ENCODE results near the gene PCNX2. TPM values are rescaled to one million over a fixed set of nuclear protein-coding genes. Genes with fewer than 3 reads are reported as not detected.

PCNX2 gene
- total and polyA plus RNA-seq, 8 donors = 5.5 to 25.9 (median 8.7) TPM

GRCh38 chr1:233334092-233334491 lies 38.6 kb upstream of the PCNX2 start:
- TF ChIP-seq CTCF (IDR thresholded peaks at IDR 0.05) = no peak
- intact Hi-C loops (cut with DNase I) = no loop called here
- H3K4me3 ChIP-seq = no peak overlapping the region
- FAIRE-seq (no peak), DNase-seq (no peak), ATAC-seq (peak in 1 of 4 donors; percentile 11)
- H3K4me1 ChIP-seq = peaks cover 25 to 68% (median 38%) of the 10 kb centered on the region in 3 donors
- H3K36me3 ChIP-seq = no peaks in the 10 kb centered on the region
- 52 to 60% methylated on average over 7 of the region's 7 CpGs for WGBS, 2 donors
- H3K27me3 ChIP-seq = no peaks in the 10 kb centered on the region
- H3K9me3 ChIP-seq = no peaks in the 10 kb centered on the region
- no peak overlapping the region for H3K27ac ChIP-seq

DNA sequence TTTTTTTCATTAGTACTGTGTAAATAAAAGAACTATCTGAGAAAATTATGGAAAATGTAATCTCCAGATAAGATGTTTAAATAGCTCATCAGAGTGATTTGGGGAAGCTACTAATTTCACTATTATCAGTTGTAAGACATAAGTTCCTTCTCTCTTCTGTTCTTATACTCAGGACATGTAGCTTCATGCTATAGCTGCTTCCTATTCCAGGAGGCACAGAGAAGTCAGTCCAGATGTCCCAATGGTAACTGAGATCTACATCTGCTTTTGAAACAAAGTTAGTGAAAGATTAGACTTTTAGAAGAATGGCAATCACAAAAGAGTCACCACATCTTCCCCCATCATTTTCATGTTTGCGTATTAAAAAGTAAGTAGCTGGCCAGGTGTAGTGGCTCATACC lies 37.6 kb upstream of the PCNX2 start:
- TF ChIP-seq CTCF (IDR thresholded peaks at IDR 0.05) = no peak
- Histone ChIP-seq H3K4me3 (no peak overlapping the region), H3K36me3 (no peaks in the 10 kb centered on the region), H3K27ac (peak overlapping the region in 1 of 4 donors; percentile 95), H3K27me3 (no peaks in the 10 kb centered on the region), H3K9me3 (no peaks in the 10 kb centered on the region), H3K4me1 (peaks cover 23 to 59% (median 30%) of the 10 kb centered on the region in 3 donors)
- no peak for DNase-seq
- FAIRE-seq = no peak
- intact Hi-C loops (cut with DNase I) = no loop called here
- ATAC-seq = no peak
- whole genome bisulfite sequencing, 2 donors = 75 to 82% methylated on average over 1 of the region's 1 CpG

DNA sequence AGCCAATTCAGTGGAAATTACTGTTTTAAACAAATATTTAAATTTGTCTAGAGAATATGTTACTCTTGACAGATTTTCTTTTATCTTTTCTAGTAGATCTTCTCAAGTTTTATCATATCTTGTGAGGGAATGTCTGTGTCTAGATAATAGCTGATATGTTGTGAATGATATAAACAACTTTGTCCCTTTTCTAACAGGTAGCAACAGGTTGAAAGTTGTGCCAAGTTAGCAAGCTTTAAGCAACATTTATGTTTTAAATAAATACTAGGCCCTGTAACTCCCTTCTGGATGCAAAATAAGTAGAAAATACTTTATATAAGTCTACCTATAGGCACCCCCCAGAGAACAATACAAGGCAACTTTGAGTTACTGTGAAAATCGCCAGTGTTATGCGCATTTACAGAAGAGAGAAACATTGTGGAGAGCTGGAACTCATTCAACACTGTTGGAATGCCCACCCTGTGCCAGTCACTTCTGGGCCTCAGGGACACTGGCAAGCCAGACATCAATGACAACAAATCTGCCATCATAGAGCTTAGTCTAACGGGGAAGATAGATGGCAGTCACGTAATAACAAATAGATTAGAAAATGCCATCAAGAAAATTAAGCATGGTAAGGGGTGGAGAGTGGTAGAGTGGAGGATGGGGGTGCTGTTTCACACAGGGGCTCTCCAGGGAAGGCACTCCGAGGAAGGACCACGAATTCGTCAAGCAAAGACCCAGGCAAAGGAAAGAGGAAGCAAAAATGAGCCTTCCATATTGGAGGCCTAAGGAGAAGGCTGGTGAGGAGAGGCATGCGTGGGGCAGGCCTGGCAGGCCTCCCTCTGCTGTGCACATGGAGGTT lies 36.4 kb upstream of the PCNX2 start:
- no peaks in the 10 kb centered on the region for H3K36me3 ChIP-seq
- intact Hi-C loops (cut with DNase I) = no loop called here
- no peaks in the 10 kb centered on the region for H3K27me3 ChIP-seq
- peaks cover 12 to 50% (median 25%) of the 10 kb centered on the region in 3 donors for H3K4me1 ChIP-seq
- DNase-seq (no peak), FAIRE-seq (no peak), ATAC-seq (no peak)
- no peaks in the 10 kb centered on the region for H3K9me3 ChIP-seq
- H3K27ac ChIP-seq = peak overlapping the region in 2 of 4 donors; percentile 52 to 95
- TF ChIP-seq CTCF (IDR thresholded peaks at IDR 0.05) = no peak
- peak overlapping the region in 2 of 4 donors; percentile 80 to 93 for H3K4me3 ChIP-seq
- 45 to 49% methylated on average over 8 of the region's 8 CpGs for WGBS, 2 donors

GRCh38 chr1:233328142-233328921 lies 32.8 kb upstream of the PCNX2 start:
- Histone ChIP-seq H3K4me1 (peaks cover 0 to 37% (median 6%) of the 10 kb centered on the region in 3 donors), H3K4me3 (peak overlapping the region; percentile 38 to 93 (median 65)), H3K27ac (peak overlapping the region; percentile 89 to 95 (median 94)), H3K36me3 (no peaks in the 10 kb centered on the region), H3K27me3 (no peaks in the 10 kb centered on the region), H3K9me3 (no peaks in the 10 kb centered on the region)
- 0 to 1% methylated on average over 61 to 96 of the region's 96 CpGs for WGBS, 2 donors
- ATAC-seq (peak; percentile 8 to 48 (median 30)), DNase-seq (peak; percentile 40 to 86 (median 70)), FAIRE-seq (no peak)
- intact Hi-C loops (cut with DNase I) = no loop called here
- no peak for TF ChIP-seq CTCF (IDR thresholded peaks at IDR 0.05)
